ENCODE results near the gene RPS6KA5.
"Not testable (repeated sequence)": the region's sequence is repeated elsewhere in the genome, so short reads cannot be mapped to it uniquely, and the experiment has no call there.

RPS6KA5 gene

DNA sequence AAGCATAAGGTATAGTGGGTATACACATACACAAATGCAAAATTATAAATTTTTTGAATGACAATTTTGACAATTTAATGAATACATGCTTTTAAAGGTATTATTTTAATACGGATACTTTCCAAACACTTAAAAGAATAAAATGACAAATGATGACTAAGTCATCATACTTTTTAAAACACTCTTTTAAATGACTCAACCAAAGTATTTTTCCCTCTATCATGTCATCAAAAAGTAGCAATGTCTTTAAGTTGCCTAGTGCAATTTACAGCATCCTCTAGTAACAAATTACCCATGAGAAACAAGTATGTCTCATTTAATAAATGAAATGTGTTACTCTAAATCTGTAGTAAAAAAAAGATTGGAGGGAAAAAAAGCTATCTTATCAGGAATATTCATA lies 73.3 kb downstream of the RPS6KA5 start:
- TF ChIP-seq CTCF (IDR thresholded peaks at IDR 0.05; ENCODE audit: insufficient read depth, missing control alignments): no peak
- FAIRE-seq (no peak), DNase-seq (ENCODE audit: insufficient read length, low spot score) (no peak)

DNA sequence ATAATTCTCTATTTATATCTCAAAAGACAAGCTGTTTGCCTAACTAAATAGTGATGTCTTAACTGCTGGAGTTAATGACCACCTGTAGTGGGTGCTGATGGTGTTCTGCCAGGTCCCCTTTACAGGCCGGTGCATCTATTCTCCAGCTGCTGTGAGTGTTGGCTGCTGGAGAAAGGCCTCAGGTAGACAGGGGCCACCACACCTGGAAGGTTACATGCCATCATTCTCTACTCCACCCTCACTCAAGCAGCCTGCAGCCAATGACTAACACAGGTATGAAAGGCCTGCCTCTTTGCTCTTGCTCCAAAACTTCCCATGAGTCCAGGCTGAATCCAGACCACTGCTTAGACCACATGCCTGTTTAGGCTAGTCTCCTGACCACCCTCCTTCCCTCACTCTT lies 73.9 kb downstream of the RPS6KA5 start:
- TF ChIP-seq CTCF (IDR thresholded peaks at IDR 0.05; ENCODE audit: insufficient read depth, missing control alignments): no peak
- DNase-seq (ENCODE audit: insufficient read length, low spot score) (no peak), FAIRE-seq (no peak)

- no peak for FAIRE-seq
- TF ChIP-seq CTCF (IDR thresholded peaks at IDR 0.05; ENCODE audit: insufficient read depth, missing control alignments): no peak
These were observed 74.7 kb downstream of the RPS6KA5 start for GRCh38 chr14:90985601-90986242.

GRCh38 chr14:90983560-90983959 lies 76.9 kb downstream of the RPS6KA5 start:
- no peak for DNase-seq (ENCODE audit: insufficient read length, low spot score)
- no peak for TF ChIP-seq CTCF (IDR thresholded peaks at IDR 0.05; ENCODE audit: insufficient read depth, missing control alignments)
- FAIRE-seq: no peak

More at GRCh38 chr14:90985601-90986242, 74.7 kb downstream of the RPS6KA5 start:
- DNase-seq (ENCODE audit: insufficient read length, low spot score): no peak

GRCh38 chr14:90981636-90982035 lies 78.8 kb downstream of the RPS6KA5 start:
- TF ChIP-seq CTCF (IDR thresholded peaks at IDR 0.05; ENCODE audit: insufficient read depth, missing control alignments): no peak
- no peak for FAIRE-seq
- no peak for DNase-seq (ENCODE audit: insufficient read length, low spot score)

DNA sequence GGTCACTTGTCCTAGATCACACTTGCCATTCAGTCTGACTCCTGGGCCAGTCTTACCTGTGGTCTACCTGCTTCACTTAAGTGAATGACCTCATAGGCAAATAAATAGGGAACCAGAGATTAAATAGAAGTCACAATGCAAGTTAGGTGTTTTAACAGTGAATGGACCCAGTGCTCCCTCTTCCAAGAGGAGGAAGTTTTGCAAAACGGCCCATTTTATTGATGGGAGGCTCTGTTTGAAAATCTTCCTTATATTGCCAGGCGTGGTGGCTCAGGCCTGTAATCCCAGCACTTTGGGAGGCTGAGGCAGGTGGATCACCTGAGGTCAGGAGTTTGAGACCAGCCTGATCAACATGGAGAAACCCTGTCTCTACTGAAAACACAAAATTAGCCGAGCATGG lies 79.8 kb downstream of the RPS6KA5 start:
- not testable (repeated sequence) for FAIRE-seq

GRCh38 chr14:90979515-90979914 lies 80.9 kb downstream of the RPS6KA5 start:
- FAIRE-seq: peak; percentile 90
- DNase-seq (ENCODE audit: insufficient read length, low spot score): peak; percentile 14
- TF ChIP-seq CTCF (IDR thresholded peaks at IDR 0.05; ENCODE audit: insufficient read depth, missing control alignments): no peak

More for the DNA sequence above, 79.8 kb downstream of the RPS6KA5 start:
- not testable (repeated sequence) for DNase-seq (ENCODE audit: insufficient read length, low spot score)

DNA sequence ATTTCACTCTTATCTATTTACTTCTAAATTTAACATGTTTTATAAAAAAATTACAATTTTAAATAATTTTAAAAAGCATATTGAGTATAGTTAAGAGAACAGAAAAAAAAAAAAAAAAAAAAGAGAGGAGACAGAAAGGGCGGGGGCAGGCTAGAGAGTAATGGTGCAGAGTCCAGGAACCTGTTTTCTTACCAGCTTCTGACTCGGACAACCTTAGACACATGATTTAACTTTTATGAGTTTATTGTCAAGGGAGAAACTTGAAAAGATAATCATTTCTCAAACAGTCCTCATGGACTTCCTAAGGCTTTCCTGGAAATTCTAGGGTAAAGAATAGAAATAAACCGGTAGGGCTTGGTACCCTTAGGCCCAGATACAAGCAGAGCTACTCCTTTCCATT lies 84.3 kb downstream of the RPS6KA5 start:
- FAIRE-seq (no peak), DNase-seq (ENCODE audit: insufficient read length, low spot score) (no peak)
- no peak for TF ChIP-seq CTCF (IDR thresholded peaks at IDR 0.05; ENCODE audit: insufficient read depth, missing control alignments)

All from D721Med (cell line).